ENCODE measurements around the gene NEDD4L.
A peak's percentile ranks its signal among the peaks of the same experiment; 100 is the strongest.

Gene NEDD4L

GRCh38 chr18:58212274-58212673 is 168.2 kb downstream of the NEDD4L start:
- no peak for DNase-seq (ENCODE audit: low read depth)

- DNase-seq (ENCODE audit: low read depth), result peak; percentile 98
These were observed 169.4 kb downstream of the NEDD4L start for GRCh38 chr18:58213440-58213839.

- DNase-seq (ENCODE audit: low read depth), result no peak
These were observed 171.0 kb downstream of the NEDD4L start for GRCh38 chr18:58215011-58215410.

- DNase-seq (ENCODE audit: low read depth), result peak; percentile 75
These were observed 172.1 kb downstream of the NEDD4L start for GRCh38 chr18:58216071-58216481.

- DNase-seq (ENCODE audit: low read depth), result no peak
These were observed 173.0 kb downstream of the NEDD4L start for GRCh38 chr18:58217052-58217451.

GRCh38 chr18:58218117-58218516 is 174.1 kb downstream of the NEDD4L start:
- DNase-seq (ENCODE audit: low read depth), result peak; percentile 96

GRCh38 chr18:58221060-58221725 is 177.2 kb downstream of the NEDD4L start:
- peak; percentile 99 for DNase-seq (ENCODE audit: low read depth)

GRCh38 chr18:58222432-58223125 is 178.6 kb downstream of the NEDD4L start:
- DNase-seq (ENCODE audit: low read depth), result peak; percentile 71

GRCh38 chr18:58223717-58224424 is 179.8 kb downstream of the NEDD4L start:
- DNase-seq (ENCODE audit: low read depth), result peak; percentile 99

- no peak for DNase-seq (ENCODE audit: low read depth)
These were observed 180.4 kb downstream of the NEDD4L start for GRCh38 chr18:58224425-58224750.

- DNase-seq (ENCODE audit: low read depth), result peak; percentile 58
These were observed 181.1 kb downstream of the NEDD4L start for GRCh38 chr18:58225101-58225500.

- no peak for DNase-seq (ENCODE audit: low read depth)
These were observed 182.4 kb downstream of the NEDD4L start for GRCh38 chr18:58226429-58226828.

- no peak for DNase-seq (ENCODE audit: low read depth)
These were observed 183.4 kb downstream of the NEDD4L start for GRCh38 chr18:58227361-58227930.

GRCh38 chr18:58228176-58228575 is 184.2 kb downstream of the NEDD4L start:
- no peak for DNase-seq (ENCODE audit: low read depth)

- no peak for DNase-seq (ENCODE audit: low read depth)
These were observed 184.7 kb downstream of the NEDD4L start for GRCh38 chr18:58228762-58229161.

- DNase-seq (ENCODE audit: low read depth), result no peak
These were observed 185.1 kb downstream of the NEDD4L start for GRCh38 chr18:58229162-58229561.

GRCh38 chr18:58230438-58231179 is 186.6 kb downstream of the NEDD4L start:
- peak; percentile 69 for DNase-seq (ENCODE audit: low read depth)

GRCh38 chr18:58231930-58232329 is 187.9 kb downstream of the NEDD4L start:
- DNase-seq (ENCODE audit: low read depth), result peak; percentile 35

GRCh38 chr18:58232668-58233067 is 188.6 kb downstream of the NEDD4L start:
- no peak for DNase-seq (ENCODE audit: low read depth)

GRCh38 chr18:58234359-58234741 is 190.3 kb downstream of the NEDD4L start:
- DNase-seq (ENCODE audit: low read depth), result no peak

- no peak for DNase-seq (ENCODE audit: low read depth)
These were observed 191.0 kb downstream of the NEDD4L start for GRCh38 chr18:58235001-58235436.

- peak; percentile 61 for DNase-seq (ENCODE audit: low read depth)
These were observed 195.9 kb downstream of the NEDD4L start for GRCh38 chr18:58239879-58240278.

All from ELR (cell line).